ENCODE results near the gene KDM1A. TPM values are rescaled to one million over a fixed set of nuclear protein-coding genes. Genes with fewer than 3 reads are reported as not detected.

The KDM1A gene
- polyA plus RNA-seq, 1 experiment = 91.8 TPM

DNA sequence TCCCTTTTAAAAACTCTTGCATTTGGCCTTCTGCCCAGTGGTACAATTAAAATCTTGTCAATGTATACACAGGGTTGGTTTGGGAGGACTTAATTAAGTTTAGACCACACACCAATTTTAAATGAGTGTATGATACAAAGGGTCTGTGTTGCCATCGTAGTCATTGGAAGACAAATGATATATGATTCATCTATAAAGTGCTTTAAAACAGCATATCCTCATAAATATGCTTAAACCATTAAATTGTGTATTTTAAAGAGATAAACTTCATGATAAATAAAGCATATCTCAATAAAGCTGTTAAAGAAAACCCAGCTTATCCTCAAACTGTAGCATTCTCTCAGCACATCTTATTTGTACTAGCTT lies 79.9 kb downstream of the KDM1A start:
- Histone ChIP-seq H3K4me3 (ENCODE audit: low read depth, low read length) (no peak overlapping the region), H3K27me3 (ENCODE audit: control insufficient read depth, insufficient read depth, low read length) (no peaks in the 10 kb centered on the region), H3K9me3 (ENCODE audit: control insufficient read depth, insufficient read depth, low read length) (no peaks in the 10 kb centered on the region), H3K27ac (ENCODE audit: low read depth, low read length) (no peak overlapping the region)
- POLR2A ChIA-PET = interaction anchor here (0.9 to 2.5 kb wide), 5 partner anchors 68 to 96 kb away, joined by 3 to 18 read pairs (median 6); partner anchors contain the start of gene LUZP1
- no peak for DNase-seq (ENCODE audit: low read depth, low spot score)
- CTCF ChIA-PET = interaction anchor here (0.6 to 9.5 kb wide), 39 partner anchors 9 to 441 kb away, joined by 3 to 303 read pairs (median 5); partner anchors contain the start of gene LUZP1
- TF ChIP-seq, protein P1, sequence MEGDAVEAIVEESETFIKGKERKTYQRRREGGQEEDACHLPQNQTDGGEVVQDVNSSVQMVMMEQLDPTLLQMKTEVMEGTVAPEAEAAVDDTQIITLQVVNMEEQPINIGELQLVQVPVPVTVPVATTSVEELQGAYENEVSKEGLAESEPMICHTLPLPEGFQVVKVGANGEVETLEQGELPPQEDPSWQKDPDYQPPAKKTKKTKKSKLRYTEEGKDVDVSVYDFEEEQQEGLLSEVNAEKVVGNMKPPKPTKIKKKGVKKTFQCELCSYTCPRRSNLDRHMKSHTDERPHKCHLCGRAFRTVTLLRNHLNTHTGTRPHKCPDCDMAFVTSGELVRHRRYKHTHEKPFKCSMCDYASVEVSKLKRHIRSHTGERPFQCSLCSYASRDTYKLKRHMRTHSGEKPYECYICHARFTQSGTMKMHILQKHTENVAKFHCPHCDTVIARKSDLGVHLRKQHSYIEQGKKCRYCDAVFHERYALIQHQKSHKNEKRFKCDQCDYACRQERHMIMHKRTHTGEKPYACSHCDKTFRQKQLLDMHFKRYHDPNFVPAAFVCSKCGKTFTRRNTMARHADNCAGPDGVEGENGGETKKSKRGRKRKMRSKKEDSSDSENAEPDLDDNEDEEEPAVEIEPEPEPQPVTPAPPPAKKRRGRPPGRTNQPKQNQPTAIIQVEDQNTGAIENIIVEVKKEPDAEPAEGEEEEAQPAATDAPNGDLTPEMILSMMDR (IDR thresholded peaks at IDR 0.05; ENCODE audit: low read depth, low read length) = no peak

DNA sequence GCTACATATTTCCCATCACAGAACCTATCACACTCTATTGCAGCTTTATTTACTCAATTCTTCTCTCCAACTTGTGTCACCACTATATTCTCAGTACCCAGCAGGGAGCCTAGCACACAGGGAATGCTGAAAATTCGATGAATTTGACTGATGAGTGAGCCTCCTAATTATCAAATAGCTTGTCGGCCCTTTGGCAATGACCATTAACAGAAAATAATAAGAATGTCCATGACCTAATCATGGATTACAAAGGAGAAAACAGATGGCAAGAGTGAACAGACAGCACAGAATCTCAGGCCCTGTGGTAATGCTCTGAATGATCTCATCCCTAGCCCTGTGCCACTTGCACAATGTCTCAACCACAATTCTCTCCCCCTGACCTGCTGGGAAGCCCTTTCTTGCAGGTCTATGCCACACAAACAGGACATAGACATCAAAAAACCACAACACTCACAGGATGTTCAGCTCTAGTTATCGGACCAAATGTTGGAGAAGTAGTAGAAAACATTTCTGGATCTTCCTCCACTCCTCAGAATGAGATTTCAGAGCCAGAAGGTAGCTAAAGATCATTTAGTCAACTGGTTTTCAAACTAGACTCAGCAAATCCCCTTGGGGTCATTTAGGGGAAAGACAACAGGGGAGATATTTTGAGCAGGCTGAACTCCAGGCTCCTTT lies 80.9 kb downstream of the KDM1A start:
- Histone ChIP-seq H3K9me3 (ENCODE audit: control insufficient read depth, insufficient read depth, low read length) (no peaks in the 10 kb centered on the region), H3K27ac (ENCODE audit: low read depth, low read length) (peak overlapping the region; percentile 87), H3K27me3 (ENCODE audit: control insufficient read depth, insufficient read depth, low read length) (no peaks in the 10 kb centered on the region), H3K4me3 (ENCODE audit: low read depth, low read length) (no peak overlapping the region)
- POLR2A ChIA-PET = interaction anchor here (0.6 to 2.5 kb wide), 8 partner anchors 10 to 244 kb away, joined by 3 to 18 read pairs (median 5); partner anchors contain the start of genes HNRNPR and LUZP1
- TF ChIP-seq, protein P1 (IDR thresholded peaks at IDR 0.05; ENCODE audit: low read depth, low read length) = no peak
- DNase-seq (ENCODE audit: low read depth, low spot score) = peak; percentile 86
- CTCF ChIA-PET = interaction anchor here (0.5 to 9.5 kb wide), 8 partner anchors 67 to 1361 kb away, joined by 3 to 303 read pairs (median 6); no protein-coding TSS in a partner anchor

DNA sequence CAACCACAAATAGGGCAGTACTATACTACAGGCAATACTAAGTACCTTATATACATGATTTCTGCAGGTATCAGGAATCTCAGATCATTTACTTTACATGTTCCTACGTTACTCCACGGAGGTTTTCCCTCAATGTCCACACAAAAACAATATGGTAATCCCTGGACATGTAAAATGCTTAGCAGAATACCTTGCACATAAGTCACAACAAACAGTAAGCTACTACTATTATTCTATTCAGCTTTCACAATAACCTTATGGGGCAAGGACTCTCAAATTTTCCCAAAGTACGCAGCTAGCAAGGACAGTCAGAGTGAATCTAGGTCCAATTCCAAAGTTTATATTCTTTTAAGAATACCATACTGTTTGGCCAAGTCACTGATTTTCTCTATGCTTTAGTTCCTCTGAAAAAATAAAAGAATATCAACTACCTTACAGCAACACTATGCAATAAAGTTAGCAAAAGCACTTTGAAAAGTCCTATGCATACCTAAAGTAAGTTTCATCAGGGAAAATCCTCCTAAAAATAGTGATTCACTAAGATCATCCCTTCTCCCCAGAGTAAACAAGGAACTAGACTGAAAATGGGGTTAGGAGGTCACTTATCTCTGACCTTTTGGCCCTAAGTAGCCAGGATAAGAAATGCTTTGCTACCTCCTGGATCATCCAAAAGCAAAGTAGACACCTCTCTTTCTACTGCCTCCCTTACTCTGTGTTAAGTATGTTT lies 82.0 kb downstream of the KDM1A start:
- TF ChIP-seq, protein P1 (IDR thresholded peaks at IDR 0.05; ENCODE audit: low read depth, low read length) = no peak
- Histone ChIP-seq H3K27ac (ENCODE audit: low read depth, low read length) (no peak overlapping the region), H3K4me3 (ENCODE audit: low read depth, low read length) (no peak overlapping the region), H3K27me3 (ENCODE audit: control insufficient read depth, insufficient read depth, low read length) (no peaks in the 10 kb centered on the region), H3K9me3 (ENCODE audit: control insufficient read depth, insufficient read depth, low read length) (no peaks in the 10 kb centered on the region)
- ChIA-PET POLR2A (interaction anchor here (1.0 to 2.5 kb wide), 4 partner anchors 9 to 77 kb away, joined by 5 to 18 read pairs (median 6); partner anchors contain the start of gene LUZP1), CTCF (interaction anchor here (9.5 kb wide), 1 partner anchor 85 kb away, joined by 303 read pairs; no protein-coding TSS in a partner anchor)
- no peak for DNase-seq (ENCODE audit: low read depth, low spot score)

DNA sequence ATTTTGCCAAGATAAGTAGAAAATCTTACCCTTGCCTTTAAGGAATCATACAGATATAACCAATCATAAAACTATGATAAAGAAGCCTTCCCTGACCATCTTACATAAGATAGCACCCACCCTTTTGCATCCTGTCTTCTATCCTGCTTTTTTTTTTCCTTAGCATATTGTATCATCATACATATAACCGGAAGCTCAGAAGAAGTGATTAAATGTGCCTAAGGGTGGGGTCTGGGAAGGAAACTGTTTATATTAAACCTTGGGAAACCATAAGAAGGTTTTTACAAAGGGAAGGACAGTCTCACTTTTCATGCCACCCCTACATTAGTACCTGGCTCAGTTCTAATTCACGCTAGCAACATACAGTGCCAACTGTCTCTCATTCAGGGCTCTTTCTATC lies 82.6 kb downstream of the KDM1A start:
- no peak for DNase-seq (ENCODE audit: low read depth, low spot score)
- H3K27ac ChIP-seq (ENCODE audit: low read depth, low read length) = peak overlapping the region; percentile 65
- TF ChIP-seq, protein P1 (IDR thresholded peaks at IDR 0.05; ENCODE audit: low read depth, low read length) = no peak
- no peaks in the 10 kb centered on the region for H3K9me3 ChIP-seq (ENCODE audit: control insufficient read depth, insufficient read depth, low read length)
- ChIA-PET CTCF (interaction anchor here (1.5 to 1.6 kb wide), 2 partner anchors 9 to 82 kb away, joined by 4 to 13 read pairs; no protein-coding TSS in a partner anchor), POLR2A (interaction anchor here (0.8 to 1.4 kb wide), 4 partner anchors 67 to 97 kb away, joined by 3 to 18 read pairs (median 4); partner anchors contain the start of gene LUZP1)
- no peaks in the 10 kb centered on the region for H3K27me3 ChIP-seq (ENCODE audit: control insufficient read depth, insufficient read depth, low read length)
- H3K4me3 ChIP-seq (ENCODE audit: low read depth, low read length) = no peak overlapping the region

All from AG04450 (cell line).